ENCODE data around the gene ITPK1. TPM values are rescaled to one million over a fixed set of nuclear protein-coding genes. Genes with fewer than 3 reads are reported as not detected.
A peak's percentile ranks its signal among the peaks of the same experiment; 100 is the strongest.
"Not testable (repeated sequence)": the region's sequence is repeated elsewhere in the genome, so short reads cannot be mapped to it uniquely, and the experiment has no call there.

The ITPK1 gene
- 22.0 TPM for polyA plus RNA-seq (2012; ENCODE audit: missing spikeins)

DNA sequence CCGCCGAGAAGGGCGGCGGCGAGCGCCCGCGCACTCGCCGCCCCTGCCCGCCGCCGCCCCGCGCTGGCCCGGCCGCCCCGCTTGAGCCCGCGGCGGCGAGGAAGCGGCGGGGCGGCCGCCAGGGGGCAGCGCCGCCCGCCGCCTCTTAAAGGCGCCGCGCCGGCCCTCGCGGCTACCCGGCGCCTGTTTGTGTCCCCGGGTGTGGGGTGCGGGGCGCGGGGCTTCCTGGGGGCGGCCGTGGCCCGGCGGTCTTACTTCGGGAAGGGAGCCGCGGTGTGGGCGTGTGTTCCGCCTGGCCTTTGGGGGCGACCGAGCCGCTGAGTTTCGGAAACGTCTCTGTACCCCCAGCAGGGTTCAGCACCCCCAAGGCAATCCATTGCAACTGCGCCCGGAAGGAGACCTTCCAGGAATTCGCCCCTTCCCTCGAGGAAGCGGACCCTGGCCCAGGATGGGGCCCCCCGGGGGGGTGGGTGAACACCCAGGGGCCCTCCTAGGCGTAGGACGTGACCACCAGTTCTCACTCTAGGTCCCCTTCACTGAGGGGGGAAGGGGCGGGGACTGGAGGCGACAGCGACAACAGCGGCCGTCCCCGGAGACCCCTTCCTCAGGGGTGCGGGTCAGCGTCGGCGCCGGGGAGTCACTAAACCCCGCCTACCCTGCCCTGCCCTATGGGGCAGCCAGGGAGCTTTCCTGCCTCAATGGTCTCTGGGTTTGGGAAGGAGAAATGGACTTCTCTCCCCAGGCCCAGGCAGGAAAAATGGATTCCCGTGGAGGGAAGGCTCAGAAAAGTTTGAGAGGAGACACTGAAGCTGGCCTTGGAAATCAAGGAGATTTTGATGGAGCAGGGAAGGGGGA lies at the start of gene ITPK1:
Gene ITPK1, minus strand, starts transcription at position 105 of the 855 bp plus-strand sequence. CDS start 762 bp downstream, outside the sequence.
- peak; percentile 74 for DNase-seq (ENCODE audit: insufficient read length)
- TF ChIP-seq POLR2AphosphoS5 (IDR thresholded peaks at IDR 0.05; ENCODE audit: low read depth, low read length) (no peak), POLR2A (IDR thresholded peaks at IDR 0.05; ENCODE audit: low read depth, low read length) (no peak), TAF1 (IDR thresholded peaks at IDR 0.05; ENCODE audit: borderline replicate concordance, low read depth, low read length) (no peak)
- peak; percentile 68 for FAIRE-seq

DNA sequence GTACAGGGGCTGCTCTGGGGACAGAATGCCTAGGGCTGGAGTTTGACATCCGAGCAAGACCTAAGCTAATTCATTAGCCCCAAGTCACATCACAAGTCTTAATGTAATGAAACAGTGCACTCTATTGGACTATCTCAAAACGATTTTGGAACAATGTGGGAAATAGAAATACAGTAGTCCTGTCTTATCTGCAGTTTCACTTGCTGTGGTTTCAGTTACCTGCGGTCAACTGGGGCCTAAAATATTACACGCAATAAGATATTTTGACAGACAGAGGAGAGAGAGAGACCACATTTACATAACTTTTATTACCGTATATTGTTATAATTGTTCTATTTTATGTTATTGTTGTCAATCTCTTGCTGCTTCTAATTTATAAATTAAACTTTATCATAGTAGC lies 47.8 kb upstream of the ITPK1 start:
- DNase-seq (ENCODE audit: insufficient read length): no peak
- no peak for FAIRE-seq
- no peak for TF ChIP-seq POLR2A (IDR thresholded peaks at IDR 0.05; ENCODE audit: low read depth, low read length)
- no peak for TF ChIP-seq POLR2AphosphoS5 (IDR thresholded peaks at IDR 0.05; ENCODE audit: low read depth, low read length)

DNA sequence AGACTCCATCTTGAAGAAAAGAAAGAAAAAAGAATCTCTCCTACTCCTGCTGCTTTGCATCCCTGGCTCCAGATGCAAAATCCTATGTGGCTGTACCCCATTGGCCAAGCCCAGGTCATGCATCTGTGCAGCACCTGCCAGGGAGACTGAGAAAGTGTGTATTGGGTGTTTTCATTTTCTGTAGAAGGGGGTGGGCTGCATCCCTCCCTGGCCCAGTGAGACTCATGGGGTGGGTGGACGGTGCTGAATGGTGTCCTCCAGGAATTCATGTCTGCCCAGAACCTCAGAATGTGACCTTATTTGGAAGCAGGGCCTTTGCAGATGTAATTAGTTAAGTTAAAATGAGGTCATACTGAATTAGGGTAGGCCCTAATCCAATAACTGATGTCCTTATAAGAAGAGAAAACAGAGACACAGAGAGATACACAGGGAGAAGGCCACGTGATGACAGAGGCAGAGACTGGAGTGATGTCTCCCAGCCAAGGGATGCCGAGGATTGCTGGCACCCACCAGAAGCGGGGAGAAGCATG lies 45.8 kb upstream of the ITPK1 start:
- DNase-seq (ENCODE audit: insufficient read length) (no peak), FAIRE-seq (no peak)
- TF ChIP-seq POLR2A (IDR thresholded peaks at IDR 0.05; ENCODE audit: low read depth, low read length) (no peak), TAF1 (IDR thresholded peaks at IDR 0.05; ENCODE audit: borderline replicate concordance, low read depth, low read length) (no peak), POLR2AphosphoS5 (IDR thresholded peaks at IDR 0.05; ENCODE audit: low read depth, low read length) (no peak)

- TF ChIP-seq POLR2A (IDR thresholded peaks at IDR 0.05; ENCODE audit: low read depth, low read length): no peak
- TF ChIP-seq POLR2AphosphoS5 (IDR thresholded peaks at IDR 0.05; ENCODE audit: low read depth, low read length): no peak
- TF ChIP-seq TAF1 (IDR thresholded peaks at IDR 0.05; ENCODE audit: borderline replicate concordance, low read depth, low read length): no peak
- DNase-seq (ENCODE audit: insufficient read length) (no peak), FAIRE-seq (no peak)
These were observed 44.7 kb upstream of the ITPK1 start for GRCh38 chr14:93160353-93160801.

GRCh38 chr14:93159625-93160352 lies 44.1 kb upstream of the ITPK1 start:
- DNase-seq (ENCODE audit: insufficient read length); FAIRE-seq: not testable (repeated sequence)

- not testable (repeated sequence) for DNase-seq (ENCODE audit: insufficient read length)
These were observed 42.6 kb upstream of the ITPK1 start for GRCh38 chr14:93158349-93158748.

DNA sequence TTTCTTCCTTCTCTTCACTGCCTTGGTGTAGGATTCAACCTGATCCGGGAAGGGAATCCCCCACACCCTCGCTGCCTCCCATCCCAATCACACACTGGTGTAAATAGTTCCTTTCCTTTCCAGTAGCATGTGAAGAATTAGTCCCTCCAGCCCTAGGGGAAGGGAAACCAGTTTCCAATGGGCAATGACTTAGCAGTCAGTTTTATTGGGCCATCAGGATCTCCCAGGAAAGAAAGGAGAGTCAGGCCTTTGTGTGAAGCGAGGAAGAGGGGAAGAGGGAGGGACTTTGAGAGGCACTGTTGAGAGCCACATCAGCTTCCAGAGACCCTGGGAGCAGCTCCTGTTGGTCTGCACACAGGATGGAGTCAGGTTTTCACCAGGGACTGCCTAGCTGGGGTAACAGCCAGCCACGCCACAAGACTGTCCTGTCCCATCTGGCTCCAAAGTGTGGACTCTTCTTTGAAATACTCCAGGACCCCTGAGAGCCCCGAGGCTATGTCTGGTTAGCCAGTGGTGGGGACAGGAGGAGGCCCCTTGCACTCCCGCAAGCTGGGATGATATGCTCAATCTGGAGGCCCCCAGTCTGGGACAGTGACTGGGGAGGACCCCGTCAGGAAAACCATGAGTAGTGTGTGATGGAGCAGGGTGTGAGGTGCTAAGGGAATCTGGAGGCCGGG lies 41.1 kb upstream of the ITPK1 start:
- FAIRE-seq: no peak

More at GRCh38 chr14:93158349-93158748, 42.6 kb upstream of the ITPK1 start:
- FAIRE-seq: not testable (repeated sequence)

GRCh38 chr14:93155667-93156066 lies 39.9 kb upstream of the ITPK1 start:
- no peak for FAIRE-seq
- TF ChIP-seq POLR2AphosphoS5 (IDR thresholded peaks at IDR 0.05; ENCODE audit: low read depth, low read length) (no peak), POLR2A (IDR thresholded peaks at IDR 0.05; ENCODE audit: low read depth, low read length) (no peak), TAF1 (IDR thresholded peaks at IDR 0.05; ENCODE audit: borderline replicate concordance, low read depth, low read length) (no peak)
- no peak for DNase-seq (ENCODE audit: insufficient read length)

More for the DNA sequence above, 41.1 kb upstream of the ITPK1 start:
- no peak for TF ChIP-seq POLR2AphosphoS5 (IDR thresholded peaks at IDR 0.05; ENCODE audit: low read depth, low read length)
- no peak for TF ChIP-seq POLR2A (IDR thresholded peaks at IDR 0.05; ENCODE audit: low read depth, low read length)
- TF ChIP-seq TAF1 (IDR thresholded peaks at IDR 0.05; ENCODE audit: borderline replicate concordance, low read depth, low read length): no peak
- DNase-seq (ENCODE audit: insufficient read length): no peak

DNA sequence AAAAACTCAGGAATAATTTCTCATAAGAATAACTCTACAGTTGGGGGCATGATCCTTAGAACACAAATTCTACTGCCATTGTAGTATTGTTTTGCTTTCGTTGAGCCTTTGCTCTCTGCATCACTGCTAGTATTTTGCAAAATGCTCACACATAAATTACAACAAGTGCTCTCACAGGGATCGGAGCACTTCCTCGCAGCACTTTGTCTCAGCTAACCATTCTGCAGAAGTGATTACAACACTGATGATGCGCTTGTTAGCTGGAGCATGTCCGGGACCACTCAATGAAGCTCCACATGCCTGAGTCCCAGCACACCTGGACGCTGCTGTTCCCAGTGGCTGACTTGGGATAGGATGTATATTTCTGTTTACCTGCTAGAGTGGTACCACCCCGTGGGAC lies 37.4 kb upstream of the ITPK1 start:
- TF ChIP-seq TAF1 (IDR thresholded peaks at IDR 0.05; ENCODE audit: borderline replicate concordance, low read depth, low read length) (no peak), POLR2AphosphoS5 (IDR thresholded peaks at IDR 0.05; ENCODE audit: low read depth, low read length) (no peak), POLR2A (IDR thresholded peaks at IDR 0.05; ENCODE audit: low read depth, low read length) (no peak)
- FAIRE-seq (no peak), DNase-seq (ENCODE audit: insufficient read length) (no peak)

DNA sequence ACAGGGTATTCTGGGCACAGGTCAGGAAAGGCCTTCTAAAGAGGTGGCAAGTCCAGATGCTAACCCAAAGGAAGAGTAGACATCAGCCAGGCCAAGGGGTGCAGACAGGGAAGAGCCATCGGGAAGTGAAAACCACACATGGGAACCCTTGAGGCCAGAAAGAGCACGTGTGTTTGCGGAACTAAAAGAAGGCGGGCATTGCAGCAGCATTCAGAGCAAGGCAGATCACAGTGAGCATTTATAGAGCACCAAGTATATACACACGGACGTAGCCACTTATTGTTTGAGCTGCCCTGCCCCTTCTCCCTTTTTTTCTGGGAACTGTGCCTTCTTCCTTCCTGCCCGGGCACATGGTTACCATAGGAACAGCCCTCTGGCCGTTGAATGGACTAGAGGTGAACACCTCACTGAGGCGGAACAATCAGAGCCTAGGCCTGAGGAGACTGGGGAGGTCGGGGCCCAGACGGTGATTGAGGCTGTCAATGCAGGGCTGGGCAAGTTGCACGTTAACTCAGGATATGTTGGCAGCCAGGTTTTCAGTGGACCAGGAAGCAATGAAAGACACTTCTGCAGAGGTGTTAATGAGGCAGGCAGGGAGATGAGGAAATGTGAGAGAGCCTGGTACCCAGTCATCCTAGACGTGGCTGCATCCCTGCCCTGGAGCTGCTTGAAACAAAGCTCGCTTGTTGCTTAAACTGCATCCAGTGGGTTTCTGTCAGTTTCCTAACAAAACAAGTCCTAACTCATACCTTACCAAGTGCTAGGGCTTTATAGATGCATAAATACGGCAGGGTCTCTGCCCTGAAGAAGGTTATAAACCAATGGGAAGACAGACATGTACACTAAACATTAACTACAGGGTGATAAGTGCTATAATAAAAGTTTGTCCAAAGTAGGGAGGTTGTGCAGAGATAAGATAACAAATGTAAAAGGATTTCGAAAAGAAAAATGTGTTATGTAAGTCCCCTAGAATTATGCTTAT lies 34.8 kb upstream of the ITPK1 start:
- FAIRE-seq (no peak), DNase-seq (ENCODE audit: insufficient read length) (no peak)
- TF ChIP-seq POLR2A (IDR thresholded peaks at IDR 0.05; ENCODE audit: low read depth, low read length): no peak
- no peak for TF ChIP-seq TAF1 (IDR thresholded peaks at IDR 0.05; ENCODE audit: borderline replicate concordance, low read depth, low read length)
- no peak for TF ChIP-seq POLR2AphosphoS5 (IDR thresholded peaks at IDR 0.05; ENCODE audit: low read depth, low read length)

Measured in GM12892 (cell line).